Muscle of arm (tissue), 12 donors: Measurements from ENCODE around the gene MARCHF7. TPM values are rescaled to one million over a fixed set of nuclear protein-coding genes. Genes with fewer than 3 reads are reported as not detected.

ENCODE experiments used
- DNase-seq: peaks from one replicate; pipeline ENCODE4 v3.0.0-alpha.2; 2013
- polyA plus RNA-seq, 12 donors: library from polyadenylated mRNA; unstranded; fragments of 120-200 nt; gene quantifications; one replicate each; pipeline ENCODE4 v1.2.1, GENCODE V29; 2013; ENCODE audit not compliant: insufficient read length in 12 of 12

MARCHF7 gene
- polyA plus RNA-seq, 12 donors: 80.7 to 162 (median 122) TPM; not detected in 1

DNA sequence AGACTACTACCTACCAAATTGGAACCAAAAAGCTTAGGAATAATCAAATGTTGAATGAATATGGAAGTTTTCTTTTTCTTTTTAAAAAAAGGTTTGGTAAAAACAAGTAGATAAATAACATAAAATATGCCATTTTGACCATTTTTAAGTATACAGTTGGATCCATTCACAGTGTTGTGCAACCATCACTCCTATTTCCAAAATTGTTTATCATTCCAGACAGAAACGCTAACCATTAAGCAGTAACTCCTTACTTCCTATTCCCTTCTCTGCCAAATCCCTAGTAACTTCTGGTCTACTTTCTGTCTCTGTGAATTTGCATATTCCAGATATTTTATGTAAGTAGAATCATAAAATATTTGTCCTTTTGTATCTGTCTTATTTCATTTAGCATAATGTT is 45.9 kb downstream of the MARCHF7 start:
- DNase-seq: no peak

DNA sequence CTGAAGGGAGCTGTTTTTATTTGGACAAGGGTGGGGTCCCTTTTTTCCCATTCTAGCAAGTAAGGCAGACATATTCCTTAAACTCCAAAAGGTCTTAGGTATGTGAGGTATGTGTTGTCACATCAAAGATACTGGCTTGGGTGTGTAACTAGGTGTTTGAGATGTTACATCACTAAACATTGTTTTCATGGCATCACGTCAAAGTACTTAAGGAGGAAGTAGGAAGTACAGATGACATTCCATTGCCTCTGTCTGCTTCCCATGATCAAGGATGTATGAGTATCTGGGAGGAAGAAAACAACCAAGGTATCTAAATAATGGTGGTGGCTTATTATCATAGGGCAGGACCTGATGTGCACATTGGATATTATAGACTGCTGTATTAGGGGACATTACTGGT is 46.4 kb downstream of the MARCHF7 start:
- no peak for DNase-seq

DNA sequence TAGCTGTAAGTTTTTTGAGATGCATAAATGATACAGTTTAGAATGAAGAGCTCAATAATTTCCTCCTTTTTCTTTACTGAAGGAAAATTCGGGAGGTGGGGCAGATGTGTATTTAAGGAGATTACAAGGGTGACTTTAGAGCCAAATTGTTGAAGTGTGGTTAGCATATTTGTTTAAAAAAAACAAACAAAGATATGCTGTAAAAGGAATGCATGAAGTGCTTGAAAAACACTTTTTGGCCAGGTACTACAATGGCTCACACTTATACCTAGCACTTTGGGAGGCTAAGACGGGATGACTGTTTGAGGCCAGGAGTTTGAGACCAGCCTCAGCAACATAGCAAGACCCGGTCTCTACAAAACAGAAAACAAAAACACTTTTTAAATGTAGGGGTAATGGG is 47.3 kb downstream of the MARCHF7 start:
- DNase-seq: no peak

DNA sequence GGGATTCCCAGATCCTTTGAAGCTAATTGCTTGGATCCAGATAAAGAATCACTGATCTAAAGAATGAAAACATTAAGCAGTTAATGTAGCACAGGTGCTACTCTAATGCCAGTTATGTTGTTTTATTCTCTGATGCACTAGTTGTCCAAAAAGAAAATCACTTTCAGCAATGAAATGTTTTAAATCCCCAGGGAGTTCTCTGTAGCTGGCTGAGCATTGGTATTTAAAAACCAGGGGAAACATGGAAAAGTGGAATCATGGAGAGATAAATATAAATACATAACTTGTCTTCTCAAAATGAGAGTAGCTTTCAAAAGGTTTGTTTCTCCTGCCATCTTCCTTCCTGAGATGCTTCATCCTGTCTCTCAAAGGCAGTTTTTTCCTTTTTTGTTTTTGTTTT is 48.0 kb downstream of the MARCHF7 start:
- DNase-seq: no peak

DNA sequence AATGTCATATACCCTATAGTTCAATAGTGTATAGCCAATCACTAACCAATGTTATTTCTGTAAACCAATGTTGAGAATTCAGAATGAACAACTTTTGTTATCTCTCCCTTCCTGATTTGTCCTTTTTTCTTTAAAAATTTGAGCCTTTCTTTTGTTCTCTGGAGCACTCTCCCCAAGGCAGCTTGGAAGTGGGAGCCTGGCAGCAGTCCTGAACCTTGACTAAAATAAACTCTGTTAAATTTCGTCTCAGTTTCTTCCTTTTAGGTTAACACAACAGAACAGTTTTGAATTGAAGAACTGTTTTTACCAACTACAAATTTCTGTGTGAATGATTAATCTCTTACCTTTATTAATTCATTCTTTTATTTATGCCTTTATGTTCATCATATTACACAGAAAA is 49.8 kb downstream of the MARCHF7 start:
- DNase-seq: no peak

Other genes with a start within 250 kb of the MARCHF7 start
- gene BAZ2B, start 96.0 kb upstream of the MARCHF7 start, polyA plus RNA-seq: 10 to 100 TPM in 11 of 12 donors, not detected in 1; 27.6 to 65.0 (median 36.6) TPM
- gene CD302, start 85.7 kb downstream of the MARCHF7 start, polyA plus RNA-seq: 10 to 100 TPM in 11 of 12 donors, not detected in 1; 15.8 to 27.5 (median 20.0) TPM
- gene LY75, start 192.2 kb downstream of the MARCHF7 start, polyA plus RNA-seq: 1 to 10 TPM in 3 of 12 donors, under 1 TPM in 8, not detected in 1; 0.13 to 3.3 (median 0.57) TPM